Raji (cell line): ENCODE results near the gene ERBB4.

Source experiments
- POLR2A ChIP-seq: IDR thresholded peaks from 2 replicates; pipeline ENCODE4 v1.6.1; 2011; ENCODE audit warnings: low read depth, low read length, control low read depth; ENCODE audit not compliant: insufficient read depth

ERBB4 gene

DNA sequence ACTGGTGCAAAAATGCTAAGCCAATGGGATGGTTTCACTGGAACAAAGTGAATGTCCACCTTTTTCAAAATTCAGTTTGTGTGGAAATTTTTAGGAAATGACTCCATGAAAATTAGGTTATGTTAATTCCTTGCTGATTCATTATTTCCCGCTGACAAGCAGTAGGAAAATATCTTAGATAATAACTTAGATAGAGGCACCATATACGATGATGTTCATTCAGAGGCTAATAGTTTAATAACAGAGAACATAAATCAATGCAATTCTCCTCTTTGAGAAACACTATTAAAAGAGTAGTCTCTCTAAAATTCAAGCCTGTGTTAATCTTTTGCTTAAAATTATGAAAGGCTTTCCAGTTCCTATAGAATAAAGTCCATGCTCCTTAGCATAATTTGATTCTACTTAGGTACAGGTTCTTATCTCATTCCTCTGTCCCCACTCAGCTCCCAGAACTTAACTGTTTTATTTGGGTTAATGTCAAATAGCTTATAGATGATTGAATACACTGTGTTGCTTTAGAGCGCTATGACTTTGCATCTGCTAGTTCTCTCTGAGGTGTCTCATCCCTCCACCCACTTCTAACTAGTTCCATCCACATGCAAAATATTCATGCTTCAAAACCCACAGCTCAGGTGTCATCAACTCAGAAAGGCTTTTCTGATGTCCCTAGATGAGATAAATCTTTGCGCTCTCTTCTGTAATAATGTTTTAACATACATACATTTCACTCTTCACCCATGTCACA, 503.6 kb downstream of the ERBB4 start:
- no peak for TF ChIP-seq POLR2A

DNA sequence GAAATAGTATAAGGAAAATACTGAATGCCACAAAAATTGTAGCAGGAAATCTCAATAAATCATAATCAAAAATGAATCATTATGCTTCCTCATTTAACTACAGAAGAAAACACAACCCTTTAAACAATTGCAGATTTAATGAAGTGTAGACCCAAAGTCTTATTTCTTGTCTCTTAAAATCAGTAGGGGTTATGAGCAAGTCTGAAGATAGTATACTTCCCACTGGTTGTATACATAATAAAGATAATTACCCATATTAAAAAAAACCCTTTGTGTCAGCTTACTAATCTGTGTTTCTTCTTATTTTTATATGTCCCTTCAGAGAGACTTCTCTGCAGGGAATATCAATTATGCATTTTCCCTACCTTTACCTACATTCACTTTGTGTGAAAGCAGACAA, 504.7 kb downstream of the ERBB4 start:
- no peak for TF ChIP-seq POLR2A

DNA sequence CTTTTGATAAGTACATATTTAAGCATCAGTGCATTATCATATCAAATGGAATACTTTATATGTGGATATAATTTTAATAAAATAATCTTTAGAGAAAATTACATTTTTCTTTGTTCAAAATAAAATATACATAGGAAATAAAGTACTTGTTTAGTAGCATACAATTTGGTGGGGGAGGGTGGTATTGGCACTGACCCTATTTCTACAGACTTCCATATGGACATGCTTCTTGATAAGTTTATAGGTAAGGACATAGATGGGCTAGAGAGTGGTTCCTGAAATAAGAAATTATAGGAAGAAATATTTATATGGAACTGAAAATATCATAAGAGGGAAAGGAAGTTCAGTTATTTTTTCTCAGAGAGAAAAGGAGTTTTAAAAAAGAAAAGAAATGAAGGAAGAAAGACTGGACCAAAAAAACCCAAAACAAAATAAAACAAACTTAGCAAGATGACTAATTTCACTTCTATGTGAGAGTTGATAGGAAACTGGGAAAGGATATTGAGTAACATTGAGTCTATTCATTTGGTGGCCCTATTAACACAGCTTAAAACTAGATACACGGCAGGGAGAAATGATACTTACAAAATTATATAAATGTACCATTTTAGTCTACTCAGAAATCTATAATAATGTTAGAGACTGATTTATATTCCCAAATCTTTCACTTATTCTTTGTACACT, 505.9 kb downstream of the ERBB4 start:
- TF ChIP-seq POLR2A = no peak

DNA sequence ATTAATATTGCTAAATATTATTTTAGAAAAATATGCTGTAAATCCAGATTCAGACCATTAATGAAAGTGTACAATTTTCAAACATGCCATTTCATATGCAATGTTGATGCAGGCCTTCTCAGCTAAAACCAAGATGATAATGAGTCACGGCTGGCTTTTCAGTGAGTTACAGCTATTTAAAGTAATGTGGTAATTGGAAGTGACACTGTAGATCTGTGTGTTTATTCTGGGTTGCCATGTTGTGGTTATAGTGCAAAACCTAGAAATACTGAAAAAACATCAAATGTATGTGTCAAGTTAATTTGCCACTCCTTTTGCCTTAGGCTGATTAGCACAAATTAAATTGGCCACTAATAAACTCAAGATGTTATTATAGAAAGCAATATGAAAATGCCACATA, 506.6 kb downstream of the ERBB4 start:
- TF ChIP-seq POLR2A = no peak

DNA sequence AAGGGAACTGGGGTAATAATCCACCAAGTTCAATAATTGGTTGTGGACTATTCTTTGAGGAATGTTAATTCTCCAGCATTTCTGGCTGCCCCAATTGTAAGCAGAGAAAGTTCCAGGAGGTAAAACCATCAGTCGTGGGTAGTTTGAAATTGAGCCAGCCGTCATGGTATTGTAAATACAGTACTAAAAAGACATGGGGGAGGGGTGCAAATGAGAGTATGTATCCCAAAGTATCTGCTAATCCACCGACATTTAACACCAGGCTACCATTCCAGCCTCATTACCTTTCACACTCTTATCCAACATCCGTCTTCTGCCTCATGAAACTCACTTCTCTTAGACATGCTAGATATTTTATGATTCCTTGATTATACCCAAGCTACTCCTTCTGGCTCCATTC, 507.9 kb downstream of the ERBB4 start:
- no peak for TF ChIP-seq POLR2A

DNA sequence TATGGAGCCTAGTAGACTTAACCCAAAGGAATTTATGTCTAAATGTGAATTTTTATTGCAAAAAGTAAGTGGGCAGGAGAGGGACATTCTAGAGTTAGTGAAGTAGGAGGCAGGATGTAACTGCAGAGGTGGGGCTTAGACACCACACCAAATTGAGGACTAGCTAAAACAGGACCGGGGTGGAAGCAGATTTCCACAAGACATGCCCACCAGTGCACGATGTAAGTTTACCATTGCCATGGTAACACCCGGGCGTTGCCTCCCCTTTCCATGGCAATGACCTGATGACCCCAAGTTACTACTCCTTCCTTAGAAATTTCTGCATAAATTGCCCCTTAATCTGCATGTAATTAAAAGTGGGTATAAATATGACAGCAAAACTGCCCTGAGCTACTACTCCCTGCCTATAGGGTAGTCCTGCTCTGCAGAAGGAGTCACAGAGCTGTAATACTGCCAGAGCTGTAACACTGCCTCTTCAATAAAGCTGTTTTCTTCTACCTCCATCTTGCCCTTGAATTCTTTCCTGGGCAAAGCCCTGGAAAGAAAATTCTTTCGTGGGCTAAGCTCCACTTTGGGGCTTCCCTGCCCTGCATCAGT, 509.7 kb downstream of the ERBB4 start:
- TF ChIP-seq POLR2A = no peak

DNA sequence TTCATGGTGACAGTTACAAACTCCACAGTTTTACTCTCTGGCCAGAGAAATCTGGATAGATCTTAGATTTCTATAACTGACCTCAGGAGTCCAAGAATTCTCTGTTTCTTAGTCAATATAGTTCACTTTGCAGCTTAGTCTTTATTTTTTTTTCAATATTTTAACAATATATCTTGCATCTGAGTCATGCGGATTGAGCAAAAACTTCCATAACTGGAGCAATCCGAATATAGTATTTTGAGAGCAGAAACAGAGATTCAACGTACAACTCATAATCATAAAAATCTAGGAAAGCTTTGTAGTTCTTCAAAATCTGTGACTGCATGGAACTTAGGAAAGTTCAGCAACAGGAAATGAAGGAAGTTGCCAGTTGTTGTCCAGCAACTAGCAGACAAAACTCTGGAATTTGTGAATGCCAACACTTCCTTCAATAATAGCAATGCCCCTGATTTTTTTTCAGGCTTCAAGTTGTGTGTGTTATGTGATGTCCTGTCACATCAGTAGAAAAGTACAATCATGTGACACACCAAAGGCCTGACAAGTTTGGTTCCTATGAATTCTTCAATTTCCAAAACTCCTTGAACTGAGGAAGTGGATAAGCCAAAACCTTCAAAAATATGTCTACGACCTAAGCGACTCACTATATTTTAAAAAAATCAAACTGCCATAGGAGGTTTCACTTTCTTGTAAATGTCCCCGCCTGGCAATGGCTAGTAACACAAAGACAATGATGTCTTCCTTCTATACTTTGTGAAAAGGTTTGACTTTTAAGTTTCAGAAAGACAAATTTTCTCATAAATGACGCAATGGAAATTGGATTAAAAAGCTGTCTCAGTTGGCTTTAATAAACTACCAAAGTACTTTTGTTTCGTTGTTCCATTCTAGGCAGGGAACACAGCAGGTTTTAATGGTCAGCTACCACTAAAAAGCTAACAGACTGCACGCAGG, 510.6 kb downstream of the ERBB4 start:
- TF ChIP-seq POLR2A = no peak

DNA sequence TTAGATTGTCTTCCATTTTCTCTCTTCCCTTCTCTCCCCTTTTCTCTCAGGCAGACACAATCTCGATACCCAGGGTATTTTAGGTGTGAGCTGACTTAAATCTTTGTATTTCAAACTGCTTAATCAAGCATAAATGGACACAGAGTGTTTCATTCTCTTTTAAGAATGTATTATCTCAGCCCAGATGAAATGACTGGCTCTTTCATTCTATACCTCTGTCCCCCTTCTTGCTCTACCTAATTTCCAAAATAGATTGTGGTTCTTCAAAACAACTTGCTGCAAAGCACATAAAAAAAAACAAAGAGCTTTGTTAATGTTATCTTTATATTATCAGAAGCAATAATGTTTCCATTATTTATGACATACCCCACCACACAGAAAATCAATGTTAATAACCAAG, 514.6 kb downstream of the ERBB4 start:
- TF ChIP-seq POLR2A = no peak

DNA sequence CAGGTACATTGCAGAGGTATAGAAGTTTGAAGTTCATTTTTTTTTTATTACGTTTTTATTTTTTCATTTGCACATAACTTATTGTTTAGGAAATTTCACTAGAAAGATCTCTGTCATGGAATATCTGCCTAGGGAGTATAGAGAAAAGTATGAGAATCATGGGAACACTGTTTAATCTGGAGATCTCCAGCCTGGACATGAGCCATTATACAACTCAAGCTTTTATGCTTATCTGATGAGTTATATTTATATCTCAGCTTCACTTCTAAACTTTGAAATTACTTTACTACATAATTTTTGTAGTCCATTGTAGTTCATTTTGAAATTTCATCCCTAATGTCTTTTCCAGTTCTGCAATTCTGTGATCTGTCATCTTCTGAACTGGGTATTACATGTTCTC, 515.6 kb downstream of the ERBB4 start:
- TF ChIP-seq POLR2A = no peak

DNA sequence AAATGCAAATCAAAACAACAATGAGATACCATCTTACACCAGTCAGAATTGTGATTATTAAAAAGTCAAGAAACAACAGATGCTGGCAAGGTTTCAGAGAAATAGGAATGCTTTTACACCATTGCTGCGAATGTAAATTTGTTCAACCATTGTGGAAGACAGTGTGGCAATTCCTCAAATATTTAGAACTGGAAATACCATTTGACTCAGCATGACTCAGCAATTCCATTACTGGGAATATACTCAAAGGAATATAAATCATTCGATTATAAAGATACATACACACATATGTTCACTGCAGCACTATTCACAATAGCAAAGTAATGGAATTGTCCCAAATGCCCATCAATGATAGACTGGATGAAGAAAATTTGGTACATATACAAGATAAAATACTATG, 516.7 kb downstream of the ERBB4 start:
- TF ChIP-seq POLR2A = no peak

DNA sequence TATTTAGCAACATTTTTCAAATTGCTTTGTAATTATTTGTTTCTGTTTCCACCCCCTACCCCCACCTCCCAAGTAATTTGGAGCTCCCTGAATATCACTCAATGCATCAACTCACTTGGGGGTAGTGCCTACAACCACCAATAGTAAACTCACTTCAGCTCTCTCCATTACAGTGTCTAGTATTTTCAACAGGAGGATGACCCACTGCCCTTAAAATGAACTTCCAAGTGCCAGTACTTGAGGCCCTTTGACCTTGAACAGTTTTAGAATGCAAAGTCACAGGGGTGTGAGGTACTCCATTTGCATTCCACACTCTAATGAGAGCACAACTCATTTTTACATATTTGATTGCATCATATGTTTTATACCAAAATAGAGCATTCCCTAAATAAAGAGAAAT, 523.0 kb downstream of the ERBB4 start:
- no peak for TF ChIP-seq POLR2A

DNA sequence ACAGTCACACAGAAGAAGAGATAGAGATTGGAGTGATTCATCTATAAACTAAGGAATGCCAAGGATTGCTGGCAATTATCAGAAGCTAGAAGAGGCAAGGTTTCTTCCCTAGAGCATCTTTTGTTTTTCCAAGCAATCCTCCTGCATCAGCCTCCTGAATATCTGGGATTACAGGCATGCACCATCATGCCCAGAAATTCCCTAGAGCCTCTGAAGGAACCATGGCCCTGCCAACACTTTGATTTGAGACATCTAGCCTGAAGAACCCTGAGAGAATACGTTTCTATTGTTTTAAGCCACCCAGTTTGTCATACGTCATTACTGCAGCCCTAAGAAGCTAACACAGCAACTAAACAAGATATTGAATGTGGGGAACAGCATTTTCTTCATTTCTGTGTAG, 525.0 kb downstream of the ERBB4 start:
- TF ChIP-seq POLR2A = no peak

DNA sequence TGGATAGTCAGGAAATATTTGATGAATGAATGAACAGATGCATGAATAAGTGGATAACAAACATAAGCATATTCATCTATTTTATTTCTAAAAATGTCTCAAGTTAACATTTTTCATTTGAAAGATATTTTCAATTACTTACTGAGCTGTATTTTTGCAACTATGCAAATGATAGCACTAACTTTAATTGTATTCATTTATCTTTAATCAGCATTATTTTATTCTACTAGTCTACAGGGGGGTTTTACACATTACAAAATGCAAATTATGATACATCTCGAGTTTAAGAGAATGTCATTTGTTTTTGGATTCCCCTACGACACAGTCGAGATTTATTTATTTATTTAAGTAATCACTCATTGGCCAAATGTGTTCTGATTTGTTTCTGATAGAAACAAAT, 530.6 kb downstream of the ERBB4 start:
- no peak for TF ChIP-seq POLR2A

DNA sequence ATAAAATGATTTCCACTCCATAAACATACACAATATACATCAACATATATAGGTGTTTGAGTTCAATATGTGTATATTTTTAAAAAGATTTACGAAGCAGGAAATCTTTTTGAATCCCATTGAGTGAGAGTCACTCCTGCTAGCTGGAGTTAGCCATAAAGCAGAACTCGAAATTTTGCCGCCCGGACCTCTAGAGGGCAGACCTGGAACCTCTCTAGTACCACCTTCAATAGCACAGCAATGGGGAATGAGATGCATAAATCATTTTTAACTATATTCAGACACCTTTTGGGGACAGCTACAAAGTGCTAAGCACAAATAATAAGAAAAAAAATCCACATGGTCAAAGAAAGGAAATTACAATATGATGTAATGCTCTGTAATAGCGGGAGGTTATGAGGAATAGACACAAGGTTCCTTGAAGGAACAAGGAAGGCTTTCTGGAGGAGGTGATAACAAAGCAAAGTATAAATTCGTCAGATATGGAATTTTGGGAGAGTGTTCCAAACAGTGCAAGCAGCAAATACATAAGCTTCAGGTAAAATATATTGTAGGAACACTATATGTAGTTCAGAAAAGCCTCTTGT, 533.4 kb downstream of the ERBB4 start:
- TF ChIP-seq POLR2A = no peak

DNA sequence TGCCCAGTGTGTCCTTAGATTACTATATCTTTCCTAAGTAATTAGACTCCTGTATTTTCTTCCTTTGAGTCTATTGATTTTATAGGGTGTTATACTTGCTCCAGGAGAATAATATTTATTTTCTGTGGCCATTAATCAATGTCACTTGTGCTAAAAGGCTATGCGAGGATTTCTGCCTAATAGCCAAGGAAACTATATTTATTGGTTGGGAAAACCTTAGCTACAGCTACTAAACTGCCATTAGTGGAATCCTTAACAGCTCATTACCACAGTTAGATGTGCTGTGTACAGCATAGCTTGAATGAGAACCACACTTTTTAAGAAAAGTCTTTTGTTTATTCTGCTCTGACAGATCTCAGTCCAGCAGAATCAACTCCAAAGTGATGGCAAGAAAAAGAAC, 537.3 kb downstream of the ERBB4 start:
- TF ChIP-seq POLR2A = no peak
